Neural progenitor cell (in vitro differentiated cells): Measurements from ENCODE around the gene UBAC1.

Experiments
- CTCF ChIP-seq: fragments of 200-600 bp; sonication (generic); IDR thresholded peaks from 2 replicates; pipeline ENCODE4 v1.5.1; 2017; ENCODE audit warnings: antibody characterized with exemption, mild to moderate bottlenecking
- EZH2 ChIP-seq: fragments of 200-600 bp; sonication (generic); IDR thresholded peaks from 2 replicates; pipeline ENCODE4 v1.6.1; 2017; ENCODE audit warnings: antibody characterized with exemption, mild to moderate bottlenecking, moderate library complexity

- no peak for TF ChIP-seq CTCF
- TF ChIP-seq EZH2 = no peak
Measured at GRCh38 chr9:135969064-135969683, 8.0 kb upstream of the UBAC1 start.
